Neural progenitor cell (in vitro differentiated cells): ENCODE measurements around the gene UCK2. TPM values are rescaled to one million over a fixed set of nuclear protein-coding genes. Genes with fewer than 3 reads are reported as not detected.

ENCODE experiments used
- DNase-seq: peaks from one replicate; pipeline ENCODE4 v3.0.0-alpha.2; 2016; ENCODE audit warnings: low spot score
- H2AFZ ChIP-seq: fragments of 200-600 bp; sonication (generic); replicated peaks from 2 replicates; pipeline ENCODE4 v1.6.1; 2016; ENCODE audit warnings: antibody characterized with exemption
- H3F3A ChIP-seq: fragments of 200-600 bp; sonication (generic); 2 replicates; pipeline ENCODE4 v1.6.1; 2016; ENCODE audit warnings: antibody characterized with exemption, low read depth
- H3K27ac ChIP-seq: fragments of 200-600 bp; sonication (generic); 2 replicates; pipeline ENCODE4 v1.5.1; 2016; ENCODE audit warnings: mild to moderate bottlenecking
- H3K27me3 ChIP-seq: fragments of 200-600 bp; sonication (generic); 2 replicates; pipeline ENCODE4 v1.6.1; 2016; ENCODE audit warnings: mild to moderate bottlenecking, moderate library complexity
- H3K36me3 ChIP-seq: fragments of 200-600 bp; sonication (generic); 2 replicates; pipeline ENCODE4 v1.5.1; 2016
- H3K4me1 ChIP-seq: fragments of 200-600 bp; sonication (generic); 2 replicates; pipeline ENCODE4 v1.6.1; 2016; ENCODE audit warnings: mixed run types
- H3K4me2 ChIP-seq: fragments of 200-600 bp; sonication (generic); 2 replicates; pipeline ENCODE4 v1.6.1; 2016
- H3K4me3 ChIP-seq: fragments of 200-600 bp; sonication (generic); 2 replicates; pipeline ENCODE4 v1.5.1; 2016
- H3K79me2 ChIP-seq: fragments of 200-600 bp; sonication (generic); 2 replicates; pipeline ENCODE4 v1.6.1; 2016; ENCODE audit warnings: low read depth
- H3K9ac ChIP-seq: fragments of 200-600 bp; sonication (generic); 2 replicates; pipeline ENCODE4 v1.6.1; 2016
- H3K9me3 ChIP-seq: fragments of 200-600 bp; sonication (generic); 2 replicates; pipeline ENCODE4 v1.5.1; 2016; ENCODE audit warnings: low read depth
- H4K20me1 ChIP-seq: fragments of 200-600 bp; sonication (generic); 2 replicates; pipeline ENCODE4 v1.6.1; 2016; ENCODE audit warnings: low read depth
- H3K27ac Mint-ChIP-seq: 3 replicates; pipeline ENCODE4 v1.8.0; 2021; ENCODE audit warnings: mixed read lengths
- H3K27me3 Mint-ChIP-seq: 2 replicates; pipeline ENCODE4 v1.8.0; 2022; ENCODE audit warnings: low read depth, mild to moderate bottlenecking, inconsistent platforms, moderate library complexity, mixed read lengths; ENCODE audit not compliant: insufficient read depth
- H3K36me3 Mint-ChIP-seq: 3 replicates; pipeline ENCODE4 v1.8.0; 2021; ENCODE audit warnings: mixed read lengths
- H3K4me1 Mint-ChIP-seq: 3 replicates; pipeline ENCODE4 v1.8.0; 2021; ENCODE audit warnings: mixed read lengths
- H3K4me3 Mint-ChIP-seq: 3 replicates; pipeline ENCODE4 v1.8.0; 2021; ENCODE audit warnings: mild to moderate bottlenecking, moderate library complexity, mixed read lengths
- H3K9me3 Mint-ChIP-seq: 3 replicates; pipeline ENCODE4 v1.8.0; 2020; ENCODE audit warnings: mixed read lengths
- EZH2 ChIP-seq: fragments of 200-600 bp; sonication (generic); IDR thresholded peaks from 2 replicates; pipeline ENCODE4 v1.6.1; 2017; ENCODE audit warnings: antibody characterized with exemption, mild to moderate bottlenecking, moderate library complexity
- EZH2phosphoT487 ChIP-seq: fragments of 200-600 bp; sonication (generic); IDR thresholded peaks from 2 replicates; pipeline ENCODE4 v1.6.1; 2017; ENCODE audit warnings: antibody characterized with exemption
- total RNA-seq: library from RNA; depleted of rRNA; stranded (reverse); fragments of >200 nt; gene quantifications from 2 replicates; pipeline ENCODE4 v1.2.3, GENCODE V29; 2015; ENCODE audit warnings: low replicate concordance
- TF ChIP-seq, protein P1 (sequence below): fragments of 200-600 bp; sonication (generic); IDR thresholded peaks from 2 replicates; pipeline ENCODE4 v1.5.1; 2017; ENCODE audit warnings: antibody characterized with exemption, mild to moderate bottlenecking

Gene UCK2
- total RNA-seq, 1 donor from 2014 or later = 43.8 TPM

DNA sequence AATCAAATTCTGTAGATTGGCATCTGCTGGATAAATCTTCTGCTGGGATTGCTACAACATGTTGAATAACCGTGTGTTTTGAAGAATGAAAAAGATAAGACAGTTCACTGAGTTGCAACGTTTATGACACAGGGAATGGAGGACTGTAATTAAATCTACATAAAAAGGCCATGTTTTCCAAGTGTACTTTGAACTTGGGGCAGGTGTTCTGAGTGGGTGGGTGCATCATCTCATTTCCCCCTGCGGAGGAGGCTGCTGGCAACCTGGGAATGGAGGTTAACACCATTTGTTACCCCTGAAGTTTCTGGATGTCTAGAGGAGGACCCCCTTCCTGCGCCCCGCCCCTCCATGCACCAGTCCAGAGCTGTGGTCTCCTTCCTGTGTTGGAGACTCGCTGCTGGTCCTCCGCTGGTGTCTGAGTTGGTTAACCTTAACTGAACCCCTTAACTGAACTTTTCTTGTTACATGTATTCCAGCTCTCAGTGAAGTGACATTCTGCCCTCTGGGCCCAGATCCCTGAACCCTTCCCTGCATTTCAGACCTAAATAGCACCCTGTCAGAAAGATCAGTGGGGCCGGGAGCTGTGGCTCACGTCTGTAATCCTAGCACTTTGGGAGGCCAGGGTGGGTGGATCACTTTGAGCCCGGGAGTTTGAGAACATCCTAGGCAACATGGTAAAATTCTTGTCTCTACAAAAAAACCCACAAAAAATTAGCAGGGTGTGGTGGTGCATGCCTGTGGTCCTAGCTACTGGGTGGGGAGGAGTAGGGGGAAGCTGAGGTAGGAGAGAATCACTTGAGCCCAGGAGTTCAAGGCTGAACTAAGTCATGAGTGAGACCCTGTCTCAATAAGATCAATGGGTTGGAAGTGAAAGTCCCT is 31.8 kb downstream of the UCK2 start:
- H3K9me3 ChIP-seq = no peaks in the 10 kb centered on the region
- Mint-ChIP-seq H3K36me3 (peaks cover 29% of the 10 kb centered on the region), H3K27me3 (peaks cover 3% of the 10 kb centered on the region), H3K4me3 (no peak overlapping the region), H3K27ac (no peak overlapping the region), H3K9me3 (peaks cover 12% of the 10 kb centered on the region), H3K4me1 (peaks cover 43% of the 10 kb centered on the region)
- no peak overlapping the region for H3K27ac ChIP-seq
- DNase-seq = no peak
- no peaks in the 10 kb centered on the region for H3K36me3 ChIP-seq
- H4K20me1 ChIP-seq = peaks cover 90% of the 10 kb centered on the region
- H2AFZ ChIP-seq = no peak overlapping the region
- no peaks in the 10 kb centered on the region for H3K27me3 ChIP-seq
- TF ChIP-seq EZH2 = no peak
- no peak for TF ChIP-seq EZH2phosphoT487
- TF ChIP-seq, protein P1, sequence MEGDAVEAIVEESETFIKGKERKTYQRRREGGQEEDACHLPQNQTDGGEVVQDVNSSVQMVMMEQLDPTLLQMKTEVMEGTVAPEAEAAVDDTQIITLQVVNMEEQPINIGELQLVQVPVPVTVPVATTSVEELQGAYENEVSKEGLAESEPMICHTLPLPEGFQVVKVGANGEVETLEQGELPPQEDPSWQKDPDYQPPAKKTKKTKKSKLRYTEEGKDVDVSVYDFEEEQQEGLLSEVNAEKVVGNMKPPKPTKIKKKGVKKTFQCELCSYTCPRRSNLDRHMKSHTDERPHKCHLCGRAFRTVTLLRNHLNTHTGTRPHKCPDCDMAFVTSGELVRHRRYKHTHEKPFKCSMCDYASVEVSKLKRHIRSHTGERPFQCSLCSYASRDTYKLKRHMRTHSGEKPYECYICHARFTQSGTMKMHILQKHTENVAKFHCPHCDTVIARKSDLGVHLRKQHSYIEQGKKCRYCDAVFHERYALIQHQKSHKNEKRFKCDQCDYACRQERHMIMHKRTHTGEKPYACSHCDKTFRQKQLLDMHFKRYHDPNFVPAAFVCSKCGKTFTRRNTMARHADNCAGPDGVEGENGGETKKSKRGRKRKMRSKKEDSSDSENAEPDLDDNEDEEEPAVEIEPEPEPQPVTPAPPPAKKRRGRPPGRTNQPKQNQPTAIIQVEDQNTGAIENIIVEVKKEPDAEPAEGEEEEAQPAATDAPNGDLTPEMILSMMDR = no peak
- no peak overlapping the region for H3K4me3 ChIP-seq
- H3K4me2 ChIP-seq = no peak overlapping the region
- peaks cover 5% of the 10 kb centered on the region for H3F3A ChIP-seq
- H3K79me2 ChIP-seq = peaks cover 98% of the 10 kb centered on the region
- H3K9ac ChIP-seq = no peak overlapping the region
- peaks cover 30% of the 10 kb centered on the region for H3K4me1 ChIP-seq

DNA sequence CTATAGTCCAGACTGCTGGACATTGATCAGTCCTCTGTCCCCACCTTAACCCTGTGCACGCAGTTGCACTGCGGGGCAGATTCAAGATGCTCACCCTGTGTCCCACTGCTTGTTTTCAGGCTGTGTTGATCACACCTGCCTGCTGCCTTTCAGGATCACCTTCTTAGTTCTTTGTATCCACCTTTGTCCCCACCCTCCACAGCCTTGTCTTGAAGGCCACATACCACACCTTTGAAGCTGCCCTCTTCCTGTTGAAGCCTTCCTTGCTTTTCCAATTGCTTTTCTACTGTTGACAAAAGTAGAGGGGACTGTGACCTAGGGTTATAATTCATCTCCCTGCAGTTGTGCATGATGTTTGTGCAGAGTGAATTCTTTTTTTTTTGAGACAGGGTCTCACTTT is 32.7 kb downstream of the UCK2 start:
- no peak overlapping the region for H2AFZ ChIP-seq
- H3F3A ChIP-seq = peaks cover 5% of the 10 kb centered on the region
- H3K27ac ChIP-seq = no peak overlapping the region
- H3K27me3 ChIP-seq = no peaks in the 10 kb centered on the region
- H3K79me2 ChIP-seq = peaks cover 98% of the 10 kb centered on the region
- H3K4me1 Mint-ChIP-seq = peaks cover 43% of the 10 kb centered on the region
- H3K9me3 Mint-ChIP-seq = peaks cover 12% of the 10 kb centered on the region
- no peak overlapping the region for H3K4me2 ChIP-seq
- H3K4me3 ChIP-seq = no peak overlapping the region
- H4K20me1 ChIP-seq = peaks cover 90% of the 10 kb centered on the region
- TF ChIP-seq EZH2 (no peak), EZH2phosphoT487 (no peak)
- TF ChIP-seq, protein P1 = no peak
- peaks cover 3% of the 10 kb centered on the region for H3K27me3 Mint-ChIP-seq
- no peak overlapping the region for H3K9ac ChIP-seq
- peaks cover 29% of the 10 kb centered on the region for H3K36me3 Mint-ChIP-seq
- H3K27ac Mint-ChIP-seq = no peak overlapping the region
- H3K4me3 Mint-ChIP-seq = no peak overlapping the region
- H3K36me3 ChIP-seq = no peaks in the 10 kb centered on the region
- peaks cover 25% of the 10 kb centered on the region for H3K4me1 ChIP-seq
- H3K9me3 ChIP-seq = no peaks in the 10 kb centered on the region
- DNase-seq = no peak

DNA sequence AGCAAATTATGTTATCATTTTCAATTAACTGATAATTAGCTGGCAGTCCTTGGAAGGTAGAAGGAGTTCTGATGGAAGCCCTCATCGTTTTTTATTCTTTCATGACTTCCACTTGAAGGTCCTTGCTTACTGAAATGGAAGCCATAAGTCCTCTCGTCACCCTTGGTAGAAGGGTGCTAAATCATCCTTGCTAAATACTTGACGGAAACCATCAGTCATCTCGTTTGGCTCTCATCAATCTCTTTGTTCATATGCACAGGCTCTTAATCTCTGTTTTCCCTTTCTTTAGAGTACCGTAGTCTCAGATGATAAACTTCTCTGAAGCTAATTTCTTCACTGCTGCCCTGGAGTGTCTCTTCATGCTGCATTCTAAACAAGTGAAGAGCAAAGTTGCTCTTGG is 34.5 kb downstream of the UCK2 start:
- H3K4me1 ChIP-seq = peaks cover 21% of the 10 kb centered on the region
- no peaks in the 10 kb centered on the region for H3K27me3 ChIP-seq
- H3K36me3 ChIP-seq = no peaks in the 10 kb centered on the region
- no peak overlapping the region for H3K9ac ChIP-seq
- Mint-ChIP-seq H3K27me3 (peaks cover 3% of the 10 kb centered on the region), H3K4me1 (peaks cover 31% of the 10 kb centered on the region), H3K36me3 (peaks cover 39% of the 10 kb centered on the region), H3K9me3 (peaks cover 12% of the 10 kb centered on the region), H3K27ac (no peak overlapping the region), H3K4me3 (no peak overlapping the region)
- H3K27ac ChIP-seq = no peak overlapping the region
- H2AFZ ChIP-seq = no peak overlapping the region
- no peaks in the 10 kb centered on the region for H3K9me3 ChIP-seq
- peaks cover 98% of the 10 kb centered on the region for H3K79me2 ChIP-seq
- no peak for DNase-seq
- TF ChIP-seq, protein P1 = no peak
- TF ChIP-seq EZH2 (no peak), EZH2phosphoT487 (no peak)
- H3K4me2 ChIP-seq = peak overlapping the region; percentile 11
- H3F3A ChIP-seq = peaks cover 5% of the 10 kb centered on the region
- H3K4me3 ChIP-seq = no peak overlapping the region
- peaks cover 90% of the 10 kb centered on the region for H4K20me1 ChIP-seq
